Glutamatergic neuron (in vitro differentiated cells): ENCODE data around the gene ADAMTS16. TPM values are rescaled to one million over a fixed set of nuclear protein-coding genes. Genes with fewer than 3 reads are reported as not detected.

Source experiments
- DNase-seq: peaks from one replicate; pipeline ENCODE4 v3.0.0; 2022
- H3K27ac Mint-ChIP-seq: one replicate; pipeline ENCODE4 v1.8.0; 2020; ENCODE audit warnings: mild to moderate bottlenecking, mixed read lengths, inconsistent platforms; ENCODE audit not compliant: unreplicated experiment
- H3K27me3 Mint-ChIP-seq: one replicate; pipeline ENCODE4 v1.8.0; 2020; ENCODE audit warnings: mild to moderate bottlenecking, moderate library complexity, mixed read lengths, inconsistent platforms; ENCODE audit not compliant: unreplicated experiment
- H3K36me3 Mint-ChIP-seq: one replicate; pipeline ENCODE4 v1.8.0; 2020; ENCODE audit warnings: mild to moderate bottlenecking, mixed read lengths, inconsistent platforms; ENCODE audit not compliant: unreplicated experiment
- H3K4me1 Mint-ChIP-seq: one replicate; pipeline ENCODE4 v1.8.0; 2020; ENCODE audit warnings: mild to moderate bottlenecking, low read depth, mixed read lengths, inconsistent platforms; ENCODE audit not compliant: unreplicated experiment
- H3K4me3 Mint-ChIP-seq: one replicate; pipeline ENCODE4 v1.8.0; 2020; ENCODE audit warnings: mild to moderate bottlenecking, mixed read lengths, inconsistent platforms; ENCODE audit not compliant: unreplicated experiment
- H3K9me3 Mint-ChIP-seq: one replicate; pipeline ENCODE4 v1.8.0; 2020; ENCODE audit warnings: mild to moderate bottlenecking, moderate library complexity, mixed read lengths, inconsistent platforms; ENCODE audit not compliant: unreplicated experiment
- total RNA-seq: library from RNA; stranded (reverse); fragmentation: NEBNext Ultra II Directional; extraction: Animal tissue kit (Norgen Biotek cat#: 25700); gene quantifications from one replicate; pipeline ENCODE4 v1.2.1, GENCODE V29; 2021; ENCODE audit not compliant: unreplicated experiment
- TF ChIP-seq, protein P1 (sequence below): fragments of 200-600 bp; sonication (generic); IDR thresholded peaks from one replicate; pipeline ENCODE4 v1.5.0; 2021; ENCODE audit not compliant: partially characterized antibody, unreplicated experiment

The ADAMTS16 gene
- total RNA-seq, 1 donor from 2014 or later = 4.8 TPM

DNA sequence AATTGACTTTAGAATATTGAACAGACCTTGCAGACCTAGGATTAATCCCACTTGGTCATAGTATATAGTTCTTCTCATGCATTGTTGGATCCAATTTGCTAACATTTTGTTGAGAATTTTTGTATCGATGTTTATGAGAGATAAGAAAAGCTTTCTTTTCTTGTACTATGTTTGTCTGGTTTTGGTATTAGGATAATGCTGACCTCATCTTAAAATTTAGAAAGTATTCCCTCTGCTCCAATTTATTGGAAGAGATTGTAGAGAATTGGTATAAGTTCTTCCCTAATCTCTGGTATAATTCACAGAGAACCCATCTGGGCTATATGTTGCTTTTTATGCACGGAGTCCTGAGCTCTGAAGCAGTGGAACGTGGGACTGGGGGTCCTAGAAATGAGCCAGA, 67.7 kb downstream of the ADAMTS16 start:
- Mint-ChIP-seq H3K9me3 (peaks cover 2% of the 10 kb centered on the region), H3K4me1 (no peaks in the 10 kb centered on the region), H3K27ac (no peak overlapping the region), H3K36me3 (no peaks in the 10 kb centered on the region), H3K4me3 (no peak overlapping the region), H3K27me3 (no peaks in the 10 kb centered on the region)
- no peak for DNase-seq
- TF ChIP-seq, protein P1, sequence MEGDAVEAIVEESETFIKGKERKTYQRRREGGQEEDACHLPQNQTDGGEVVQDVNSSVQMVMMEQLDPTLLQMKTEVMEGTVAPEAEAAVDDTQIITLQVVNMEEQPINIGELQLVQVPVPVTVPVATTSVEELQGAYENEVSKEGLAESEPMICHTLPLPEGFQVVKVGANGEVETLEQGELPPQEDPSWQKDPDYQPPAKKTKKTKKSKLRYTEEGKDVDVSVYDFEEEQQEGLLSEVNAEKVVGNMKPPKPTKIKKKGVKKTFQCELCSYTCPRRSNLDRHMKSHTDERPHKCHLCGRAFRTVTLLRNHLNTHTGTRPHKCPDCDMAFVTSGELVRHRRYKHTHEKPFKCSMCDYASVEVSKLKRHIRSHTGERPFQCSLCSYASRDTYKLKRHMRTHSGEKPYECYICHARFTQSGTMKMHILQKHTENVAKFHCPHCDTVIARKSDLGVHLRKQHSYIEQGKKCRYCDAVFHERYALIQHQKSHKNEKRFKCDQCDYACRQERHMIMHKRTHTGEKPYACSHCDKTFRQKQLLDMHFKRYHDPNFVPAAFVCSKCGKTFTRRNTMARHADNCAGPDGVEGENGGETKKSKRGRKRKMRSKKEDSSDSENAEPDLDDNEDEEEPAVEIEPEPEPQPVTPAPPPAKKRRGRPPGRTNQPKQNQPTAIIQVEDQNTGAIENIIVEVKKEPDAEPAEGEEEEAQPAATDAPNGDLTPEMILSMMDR = no peak

DNA sequence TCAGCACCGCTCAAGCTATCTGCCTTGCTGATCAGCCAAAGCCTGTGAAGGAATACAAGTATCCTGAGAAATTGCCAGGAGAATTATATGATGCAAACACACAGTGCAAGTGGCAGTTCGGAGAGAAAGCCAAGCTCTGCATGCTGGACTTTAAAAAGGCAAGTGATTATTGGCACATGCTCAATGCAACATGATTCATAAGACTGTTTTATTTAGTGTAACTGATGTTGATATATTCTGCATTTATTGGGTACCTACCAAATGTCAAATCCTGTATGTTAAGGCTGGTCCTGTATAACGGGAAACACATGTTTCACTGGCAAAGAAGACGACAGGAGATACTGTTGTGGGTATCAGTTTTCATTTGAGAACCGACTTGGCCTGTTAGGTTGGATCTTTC, 69.0 kb downstream of the ADAMTS16 start:
- no peak for DNase-seq
- Mint-ChIP-seq H3K27ac (no peak overlapping the region), H3K4me1 (no peaks in the 10 kb centered on the region), H3K9me3 (peaks cover 2% of the 10 kb centered on the region), H3K27me3 (no peaks in the 10 kb centered on the region), H3K36me3 (no peaks in the 10 kb centered on the region), H3K4me3 (no peak overlapping the region)
- TF ChIP-seq, protein P1 = no peak

DNA sequence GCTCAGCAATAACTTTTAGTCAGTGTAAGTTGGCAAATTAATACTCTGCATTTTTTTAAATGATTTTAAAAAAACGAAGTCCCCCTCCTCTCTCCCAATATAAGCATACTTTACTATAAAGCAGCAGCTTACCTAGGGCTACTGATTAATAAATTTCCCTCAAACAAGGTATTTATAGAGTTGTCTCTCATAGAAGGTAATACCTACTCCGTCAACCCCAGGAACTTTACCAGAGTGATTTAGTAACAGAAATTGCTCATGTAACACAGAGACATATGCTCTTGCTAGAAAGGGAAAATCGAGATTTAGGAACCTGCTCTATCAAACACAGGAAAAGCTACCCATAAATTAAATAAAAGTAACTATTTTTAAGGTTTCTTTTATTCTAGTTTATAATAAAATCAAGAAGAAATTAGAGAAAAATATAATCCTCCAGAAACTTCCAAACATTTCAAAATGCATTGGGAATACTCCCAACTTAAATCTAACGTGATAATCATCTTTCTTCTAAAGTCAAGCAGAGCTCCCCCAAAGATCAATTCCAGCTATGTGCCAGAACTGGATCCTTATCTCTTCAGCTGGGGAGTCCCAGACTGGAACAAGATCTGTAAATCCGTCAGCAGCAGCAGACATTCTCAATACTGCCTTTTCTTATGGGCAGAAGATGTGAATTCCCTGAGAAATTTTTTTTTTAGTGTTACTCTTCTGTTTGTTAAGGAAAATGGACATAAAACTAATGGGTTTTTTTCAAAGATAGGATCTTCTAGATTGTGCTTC, 69.6 kb downstream of the ADAMTS16 start:
- Mint-ChIP-seq H3K27ac (no peak overlapping the region), H3K36me3 (no peaks in the 10 kb centered on the region), H3K27me3 (no peaks in the 10 kb centered on the region), H3K4me1 (no peaks in the 10 kb centered on the region), H3K4me3 (no peak overlapping the region), H3K9me3 (peaks cover 2% of the 10 kb centered on the region)
- no peak for DNase-seq
- TF ChIP-seq, protein P1 = no peak

DNA sequence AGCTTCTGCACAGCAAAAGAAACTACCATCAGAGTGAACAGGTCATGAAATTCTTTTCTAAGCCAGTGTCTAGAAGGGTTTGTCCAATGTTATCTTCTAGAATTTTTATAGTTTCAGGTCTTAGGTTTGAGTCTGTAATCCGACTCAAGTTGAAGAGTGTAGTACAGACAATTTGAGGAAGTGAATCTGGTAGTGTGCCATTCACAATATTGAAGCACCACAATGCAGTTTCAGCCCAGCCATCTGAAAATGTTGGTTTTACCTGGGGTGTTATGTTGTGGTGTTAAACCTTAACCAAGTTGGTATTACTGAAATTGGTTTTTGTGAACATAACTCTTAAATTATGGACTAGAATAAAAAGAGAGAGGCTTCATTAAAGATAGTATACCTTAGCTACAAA, 77.2 kb downstream of the ADAMTS16 start:
- peaks cover 17% of the 10 kb centered on the region for H3K4me1 Mint-ChIP-seq
- H3K27me3 Mint-ChIP-seq = no peaks in the 10 kb centered on the region
- H3K9me3 Mint-ChIP-seq = no peaks in the 10 kb centered on the region
- no peak overlapping the region for H3K27ac Mint-ChIP-seq
- H3K4me3 Mint-ChIP-seq = no peak overlapping the region
- H3K36me3 Mint-ChIP-seq = no peaks in the 10 kb centered on the region
- no peak for DNase-seq
- TF ChIP-seq, protein P1 = no peak

DNA sequence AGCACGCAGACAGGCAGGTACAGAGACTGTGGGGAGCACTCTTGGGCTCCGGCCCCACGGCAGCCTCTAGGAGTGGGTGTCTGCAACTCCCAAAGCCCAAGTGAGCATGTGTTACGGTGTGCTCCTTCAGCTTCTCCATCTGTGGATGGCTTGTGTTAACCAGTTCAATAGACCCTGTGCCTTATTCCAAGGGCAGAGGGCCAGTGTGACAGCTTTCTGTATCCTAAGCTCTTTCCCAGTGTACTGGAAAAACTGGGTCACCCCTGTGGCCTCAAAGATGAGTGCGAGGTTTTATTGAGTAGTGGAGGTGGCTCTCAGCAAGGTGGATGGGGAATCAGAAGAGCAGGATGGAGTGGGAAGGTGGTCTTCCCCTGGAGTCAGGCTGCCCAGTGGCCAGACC, 78.3 kb downstream of the ADAMTS16 start:
- DNase-seq = no peak
- Mint-ChIP-seq H3K9me3 (no peaks in the 10 kb centered on the region), H3K4me3 (no peak overlapping the region), H3K27me3 (no peaks in the 10 kb centered on the region), H3K36me3 (no peaks in the 10 kb centered on the region), H3K4me1 (peaks cover 23% of the 10 kb centered on the region), H3K27ac (no peak overlapping the region)
- TF ChIP-seq, protein P1 = no peak
